Renal cortex interstitium (tissue), 11 donors: Measurements from ENCODE around the gene ZNF133. TPM values are rescaled to one million over a fixed set of nuclear protein-coding genes. Genes with fewer than 3 reads are reported as not detected.
"Not testable (repeated sequence)": the region's sequence is repeated elsewhere in the genome, so short reads cannot be mapped to it uniquely, and the experiment has no call there.

ENCODE experiments used
- DNase-seq, 11 donors: peaks; one replicate each; pipeline ENCODE4 v3.0.0-alpha.2; 2013; ENCODE audit warnings: low read depth in 9 of 11, low spot score in 4 of 11; ENCODE audit errors: extremely low read depth in 1 of 11
- polyA plus RNA-seq, 3 donors: library from polyadenylated mRNA; unstranded; fragments of 120-200 nt; gene quantifications; one replicate each; pipeline ENCODE4 v1.2.1, GENCODE V29; 2013; ENCODE audit not compliant: insufficient read length in 3 of 3

ZNF133 gene
- polyA plus RNA-seq, 3 donors: 27.2 to 37.7 (median 27.3) TPM

GRCh38 chr20:18273738-18274137, 14.6 kb upstream of the ZNF133 start:
- DNase-seq: no peak

- not testable (repeated sequence) for DNase-seq
Observed at GRCh38 chr20:18275960-18276359, 12.4 kb upstream of the ZNF133 start.

GRCh38 chr20:18276821-18277220, 11.5 kb upstream of the ZNF133 start:
- peak in 10 of 11 donors; percentile 49 to 66 (median 56) for DNase-seq

DNA sequence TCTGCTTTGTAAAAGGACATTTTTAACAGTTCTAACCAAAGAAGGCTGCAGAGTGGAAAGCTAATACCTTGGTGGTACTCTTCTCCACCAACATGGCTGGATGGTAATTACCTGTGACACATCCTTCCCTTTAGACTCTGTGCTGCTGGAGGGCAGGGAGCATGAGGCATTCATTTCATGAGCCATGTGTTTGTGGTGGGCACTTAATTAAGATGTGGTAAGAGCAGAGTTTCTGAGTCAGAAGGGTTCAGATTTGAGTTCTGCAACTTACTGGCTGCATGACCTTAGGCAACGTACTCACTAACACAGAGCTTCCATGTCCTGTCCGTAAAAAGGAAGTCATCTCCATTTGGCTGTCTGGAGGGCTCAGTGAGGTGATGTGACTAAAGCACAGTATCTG, 9.1 kb upstream of the ZNF133 start:
- DNase-seq: no peak

DNA sequence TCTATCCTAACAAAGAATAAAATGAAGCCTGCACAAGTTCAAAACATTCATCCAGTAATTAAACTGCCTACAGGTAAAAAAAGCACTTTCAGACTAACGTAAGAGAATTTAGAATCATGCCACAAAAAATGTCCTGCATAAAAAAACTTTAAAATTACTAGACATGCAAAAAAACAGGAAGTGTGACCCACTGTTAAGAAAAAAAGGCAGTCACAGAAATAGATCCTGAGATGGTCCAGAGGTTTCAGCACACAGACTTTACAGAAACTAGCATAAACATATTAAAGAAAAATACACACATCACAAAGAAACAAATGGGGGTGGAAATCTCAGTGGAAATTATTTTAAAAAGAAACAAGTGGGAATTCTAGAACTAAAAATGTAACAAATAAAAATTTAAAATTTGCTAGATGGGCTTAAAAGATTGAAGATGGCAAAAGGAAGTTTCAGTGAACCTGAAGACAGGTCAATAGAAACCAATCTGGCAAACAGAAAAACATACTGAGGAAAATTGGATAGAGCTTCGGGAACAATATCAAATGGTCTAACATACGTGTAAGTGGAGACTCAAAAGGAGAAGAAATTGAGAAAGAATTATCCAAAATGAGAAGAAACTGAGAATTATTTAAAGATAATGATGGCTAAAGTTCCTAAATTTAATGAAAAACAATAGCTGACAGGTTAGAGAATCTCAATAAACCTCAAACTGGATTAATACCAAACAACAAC, 3.4 kb upstream of the ZNF133 start:
- no peak for DNase-seq

GRCh38 chr20:18287546-18287914, 797 bp upstream of the ZNF133 start:
- DNase-seq: peak in 1 of 11 donors; percentile 2

DNA sequence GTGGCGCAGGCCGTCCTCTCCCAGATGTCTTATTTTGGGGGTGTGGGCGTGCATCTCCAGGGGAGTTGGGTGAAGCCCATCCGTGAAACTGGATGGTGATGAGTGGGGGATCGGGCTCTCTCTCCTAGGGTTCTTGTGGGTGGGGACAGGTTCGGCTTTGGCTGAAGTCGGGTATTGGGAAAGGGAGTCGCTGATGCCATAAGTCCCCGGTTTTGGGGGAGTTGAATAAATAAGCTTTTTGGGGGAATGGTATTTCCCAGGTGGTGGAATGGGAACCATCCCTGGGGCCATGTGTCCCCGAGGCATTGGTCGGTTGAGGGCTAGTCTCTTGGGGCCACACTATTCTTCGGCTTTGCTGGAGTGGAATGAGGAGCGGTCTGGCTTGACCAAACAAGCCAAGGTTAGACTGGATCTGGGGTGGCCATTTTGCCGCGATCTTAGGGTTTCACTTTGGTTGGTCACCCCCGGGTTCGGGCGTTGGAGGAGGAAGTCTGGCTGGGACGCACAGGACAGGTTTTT, 481 bp downstream of the ZNF133 start:
- peak in 7 of 11 donors; percentile 4 to 59 (median 18) for DNase-seq

DNA sequence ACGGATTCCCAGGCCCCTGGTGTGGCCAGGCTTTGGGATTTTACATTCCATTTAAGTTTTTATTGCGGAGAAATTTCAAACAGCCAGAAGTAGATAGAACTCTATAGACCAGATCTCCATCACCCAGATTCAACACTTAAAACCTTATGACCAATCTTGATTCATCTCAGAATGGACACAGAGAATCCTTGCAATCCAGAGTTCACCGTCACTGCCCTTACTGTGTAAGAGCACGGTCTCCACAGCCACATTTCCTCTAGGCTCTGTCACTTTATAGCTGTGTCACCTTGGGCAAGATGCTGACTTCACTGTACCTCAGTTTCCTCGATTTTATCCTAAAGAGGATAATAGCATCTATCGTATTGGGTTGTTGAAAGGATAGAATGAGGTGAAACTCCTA, 979 bp downstream of the ZNF133 start:
- DNase-seq: no peak

GRCh38 chr20:18299364-18299763, 11.0 kb downstream of the ZNF133 start:
- no peak for DNase-seq

- DNase-seq: no peak
Observed at GRCh38 chr20:18304618-18305017, 16.3 kb downstream of the ZNF133 start.

DNA sequence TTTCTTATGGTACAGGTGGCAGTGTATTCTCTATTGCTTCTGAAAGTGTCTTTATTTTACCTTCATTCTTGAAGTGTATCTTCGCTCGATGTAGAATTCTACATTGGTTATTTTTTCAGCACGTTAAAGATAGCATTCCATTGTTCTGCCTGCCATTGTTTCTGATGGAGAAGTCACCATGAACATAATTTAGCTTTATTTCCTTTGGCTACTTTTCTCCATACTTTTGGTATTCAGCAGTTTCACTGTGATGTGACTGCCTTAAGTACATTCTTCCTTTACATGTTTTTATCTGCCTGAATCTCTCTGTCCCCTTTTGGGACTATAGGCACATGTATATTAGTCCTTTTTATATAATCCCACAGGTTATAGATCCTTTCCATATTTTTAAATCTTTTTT, 19.0 kb downstream of the ZNF133 start:
- no peak for DNase-seq

GRCh38 chr20:18310051-18310450, 21.7 kb downstream of the ZNF133 start:
- no peak for DNase-seq

- DNase-seq: no peak
Observed at GRCh38 chr20:18310592-18310991, 22.3 kb downstream of the ZNF133 start.

- DNase-seq: no peak
Observed at GRCh38 chr20:18312723-18313122, 24.4 kb downstream of the ZNF133 start.

DNA sequence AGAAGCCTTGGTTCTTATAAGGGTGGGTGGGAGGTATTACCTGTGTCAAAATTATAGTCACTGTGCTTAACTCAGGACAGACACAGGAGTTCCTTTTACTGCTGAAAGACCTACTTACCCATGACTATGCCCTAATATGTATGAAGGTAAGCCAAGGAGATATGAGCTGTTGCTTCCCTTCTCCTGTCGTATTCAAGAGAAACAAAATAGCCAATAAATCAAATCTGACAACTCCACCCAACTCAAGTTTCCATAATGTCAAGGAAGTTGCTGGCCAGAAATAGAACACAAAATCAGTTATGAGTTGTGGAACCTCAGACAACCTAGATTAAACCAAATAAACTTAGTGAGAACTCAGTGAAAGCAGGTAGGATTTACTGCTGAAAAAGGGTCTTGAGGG, 25.1 kb downstream of the ZNF133 start:
- no peak for DNase-seq

DNA sequence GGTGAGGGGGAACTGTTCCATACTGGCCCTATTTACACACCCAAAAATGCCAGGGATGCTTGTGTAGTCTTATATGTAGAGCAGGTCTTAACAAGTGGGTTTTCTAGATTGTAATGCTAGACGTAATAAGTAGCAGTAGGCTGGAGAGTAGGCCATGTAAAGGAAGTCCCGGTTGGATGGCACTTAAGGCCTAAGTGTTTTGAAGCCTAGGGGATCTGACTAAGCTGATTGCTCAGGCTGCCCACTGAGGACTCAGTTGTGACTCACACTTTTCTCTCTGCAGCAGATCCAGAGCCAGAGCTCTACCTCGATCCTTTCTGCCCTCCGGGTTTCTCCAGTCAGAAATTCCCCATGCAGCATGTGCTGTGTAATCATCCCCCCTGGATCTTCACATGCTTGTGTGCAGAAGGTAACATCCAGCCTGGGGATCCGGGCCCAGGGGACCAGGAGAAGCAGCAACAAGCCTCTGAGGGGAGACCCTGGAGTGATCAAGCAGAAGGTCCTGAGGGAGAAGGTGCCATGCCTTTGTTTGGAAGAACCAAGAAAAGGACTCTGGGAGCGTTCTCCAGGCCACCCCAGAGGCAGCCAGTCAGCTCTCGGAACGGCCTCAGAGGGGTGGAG, 26.6 kb downstream of the ZNF133 start:
- DNase-seq: no peak

- no peak for DNase-seq
Observed at GRCh38 chr20:18316166-18316565, 27.8 kb downstream of the ZNF133 start.

DNA sequence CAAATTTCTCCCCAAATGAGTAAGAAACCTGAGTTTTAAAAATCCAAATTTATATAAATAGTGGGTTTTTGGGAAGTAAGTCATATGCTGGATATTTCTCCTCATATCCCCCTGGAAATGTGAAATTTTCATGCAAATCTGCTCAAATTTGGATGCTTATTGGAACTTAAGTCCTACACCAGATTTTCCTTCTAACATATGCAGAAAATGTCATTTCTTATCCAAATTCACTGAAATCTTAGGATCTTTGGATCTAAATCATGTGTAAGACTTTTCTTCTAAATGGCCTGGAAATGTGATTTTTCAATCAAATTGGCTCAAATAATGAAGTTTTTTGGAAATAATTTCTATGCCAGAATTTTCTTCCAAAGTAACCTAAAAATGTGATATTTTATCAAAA, 33.0 kb downstream of the ZNF133 start:
- no peak for DNase-seq

DNA sequence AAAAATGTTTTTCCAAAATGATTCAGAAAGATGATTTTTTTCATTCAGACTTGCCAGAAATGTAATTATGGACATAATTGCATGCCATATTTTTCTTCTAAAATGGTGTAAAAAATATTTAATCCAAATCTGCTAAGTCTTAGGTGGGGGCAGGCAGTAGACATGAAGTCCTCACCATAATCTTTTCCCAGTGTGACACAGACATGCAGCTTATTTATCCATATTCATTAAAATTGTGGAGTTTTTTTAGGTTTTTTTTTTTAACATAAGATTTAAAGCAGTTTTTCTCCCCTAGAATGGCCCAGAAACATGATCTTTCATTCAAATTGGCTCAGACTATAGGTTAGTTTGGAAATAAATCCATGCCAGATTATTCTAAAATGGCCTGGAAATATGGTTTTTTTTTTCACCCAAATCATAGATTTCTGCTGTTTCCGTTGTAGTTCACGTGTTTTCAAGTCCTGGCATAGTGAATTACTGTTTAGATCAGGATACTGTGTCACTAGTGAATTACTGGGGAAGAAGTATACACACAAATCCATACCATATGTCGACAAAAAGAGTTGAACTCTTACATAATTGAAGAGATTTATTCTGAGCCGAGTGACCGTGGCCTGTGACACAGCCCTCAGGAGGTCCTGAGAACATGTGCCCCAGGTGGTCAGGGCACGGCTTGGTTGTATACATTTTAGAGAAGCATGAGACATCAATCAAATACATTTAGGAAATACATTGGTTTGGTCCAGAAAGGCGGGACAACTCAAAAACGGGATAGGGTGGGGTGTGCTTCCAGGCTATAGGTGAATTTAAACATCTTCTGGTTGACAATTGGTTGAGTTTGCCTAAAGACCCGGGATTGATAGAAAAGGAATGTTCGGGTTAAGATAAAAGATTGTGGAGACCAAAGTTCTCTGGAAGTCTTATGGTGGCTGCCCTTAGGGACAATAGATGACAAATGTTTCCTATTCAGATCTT, 33.9 kb downstream of the ZNF133 start:
- DNase-seq: no peak

DNA sequence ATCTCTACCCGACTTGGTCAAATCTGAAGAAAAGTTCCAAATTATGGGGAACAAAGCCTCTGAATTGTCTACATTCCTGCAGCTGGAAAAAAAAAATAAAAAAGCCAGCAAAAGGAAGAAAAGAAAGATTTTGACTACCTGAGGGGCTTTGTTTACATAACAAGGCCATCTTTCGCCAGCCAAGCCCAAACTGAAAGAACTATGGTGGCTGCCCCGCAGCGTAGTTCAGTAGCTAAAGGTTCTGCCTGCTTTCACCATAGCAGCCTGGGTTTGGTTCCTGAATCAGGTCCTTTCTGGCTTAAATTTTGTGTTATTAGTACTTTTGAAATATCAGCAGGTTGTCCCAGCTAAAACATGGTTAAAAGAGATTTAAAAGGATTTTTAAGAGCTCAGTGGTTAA, 35.4 kb downstream of the ZNF133 start:
- no peak for DNase-seq
